Heart right ventricle (tissue), 16 donors: ENCODE measurements around the gene SRGAP3. TPM values are rescaled to one million over a fixed set of nuclear protein-coding genes. Genes with fewer than 3 reads are reported as not detected.

Experiments
- ATAC-seq, 8 donors: fragments of 200-7000 bp; cut with Tn5 transposase; one replicate each; pipeline ENCODE4 v1.9.1; 2020; ENCODE audit warnings: mild to moderate bottlenecking in 8 of 8, moderate library complexity in 8 of 8, moderate number of reproducible peaks in 1 of 8
- DNase-seq, 2 donors: peaks; one replicate each; pipeline ENCODE4 v3.0.0-alpha.2; 2020
- H3K27ac ChIP-seq, 10 donors: fragments of 200-600 bp; sonication (generic) in 2 of 10; one replicate each; pipeline versions ENCODE4 v1.5.0 to v1.8.0; 2020 to 2022; ENCODE audit warnings: mild to moderate bottlenecking in 3 of 10
- H3K27me3 ChIP-seq, 7 donors: fragments of 200-600 bp; one replicate each; pipeline ENCODE4 v1.8.0; 2021 to 2022; ENCODE audit warnings: mild to moderate bottlenecking in 2 of 7
- H3K36me3 ChIP-seq, 9 donors: fragments of 200-600 bp; sonication (generic) in 1 of 9; one replicate each; pipeline versions ENCODE4 v1.5.0 to v1.8.0; 2020 to 2022; ENCODE audit warnings: mild to moderate bottlenecking in 2 of 9
- H3K4me1 ChIP-seq, 9 donors: fragments of 200-600 bp; sonication (generic) in 1 of 9; one replicate each; pipeline versions ENCODE4 v1.5.0 to v1.8.0; 2020 to 2022; ENCODE audit warnings: mild to moderate bottlenecking in 4 of 9
- H3K4me3 ChIP-seq, 10 donors: fragments of 200-600 bp; sonication (generic) in 2 of 10; one replicate each; pipeline versions ENCODE4 v1.5.0 to v1.8.0; 2020 to 2022; ENCODE audit warnings: mild to moderate bottlenecking in 7 of 10, moderate library complexity in 2 of 10
- H3K9me3 ChIP-seq, 11 donors: fragments of 200-600 bp in 10 of 11; sonication (generic) in 2 of 11; one replicate each; pipeline versions ENCODE4 v1.5.0 to v1.8.0; 2013 to 2022; ENCODE audit warnings: mild to moderate bottlenecking in 2 of 11, control low read depth in 1 of 11, moderate library complexity in 1 of 11
- CTCF ChIP-seq, 9 donors: fragments of 200-600 bp; sonication (generic) in 2 of 9; IDR thresholded peaks; one replicate each; pipeline versions ENCODE4 v1.5.0 to v1.8.0; 2021 to 2022; ENCODE audit warnings: antibody characterized with exemption in 9 of 9, mild to moderate bottlenecking in 5 of 9, moderate library complexity in 1 of 9
- WGBS, 2 donors: extraction: QIAGEN DNeasy Blood & Tissue Kit; methylation state at CpG; one replicate each; pipeline ENCODE4 v1.1.7; 2013; ENCODE audit warnings: inconsistent platforms in 1 of 2; 5-methylcytosine and 5-hydroxymethylcytosine counted together
- intact Hi-C, 10 donors: fragments of 100-400 bp; cut with DNase I; formaldehyde crosslinking; loops; one replicate each; pipeline versions ENCODE4 v1.11.1 to v1.14.2; 2022
- polyA plus RNA-seq, 2 donors: library from polyadenylated mRNA; stranded (reverse); fragments of 200-250 nt; gene quantifications; one replicate each; pipeline ENCODE4 v1.2.3, GENCODE V29; 2013
- total RNA-seq, 10 donors: library from RNA; stranded (reverse); fragmentation: NEBNext Ultra II Directional in 3 of 10; extraction: Animal tissue kit (Norgen Biotek cat#: 25700) in 3 of 10; gene quantifications; one replicate each; pipeline versions ENCODE4 v1.2.1 to v1.2.4, GENCODE V29; 2021 to 2023
- donor health status: Arrhythmogenic right ventricular cardiomyopathy.
- donor health status: ischemic (EF 13 %, LVEDD 7.1; RV severe dilation, severe dysfunction).
- donor health status: healthy with polysubstance abuse.
- donor health status: DM: no; HTN: yes; CAD: no.
- donor health status: DM: no; HTN: no; CAD: no.
- donor health status: ischemic (EF 25% LVEDD 6.9; RV normal size, moderate dysfunction).
- donor health status: ischemic (EF 25% LVEDD 5.7; RV mildly dilated, moderate dysfunction).
- donor health status: healthy.
- donor health status: DM: yes; HTN: yes; CAD: no.
- donor health status: Ischemic cardiomyopathy.
- donor health status: ischemic (EF 35%, LVEDD 5.7; RV mildly dilated, moderate dysfunction).
- donor health status: nonischemic (EF 11% LVEDD 7.7; RV severe dilation, severe dysfunction).
- donor health status: DM: yes; HTN: yes; CAD: no.
- donor health status: PGD.
- donor health status: ischemic (EF 29% LVEDD 5.4; RV normal size, mild dysfunction).
- donor health status: nonischemic (EF 23%, LVEDD 6.1; RV moderate dilation, normal function).

SRGAP3 gene
- total and polyA plus RNA-seq, 12 donors = 0.67 to 16.1 (median 10.6) TPM

GRCh38 chr3:9216736-9217135 is 32.7 kb downstream of the SRGAP3 start:
- Histone ChIP-seq H3K27me3 (no peaks in the 10 kb centered on the region), H3K4me1 (no peaks in the 10 kb centered on the region), H3K27ac (no peak overlapping the region), H3K9me3 (no peaks in the 10 kb centered on the region), H3K4me3 (no peak overlapping the region), H3K36me3 (no peaks in the 10 kb centered on the region)
- no peak for ATAC-seq
- no peak for DNase-seq
- TF ChIP-seq CTCF (IDR thresholded peaks at IDR 0.05) = no peak
- intact Hi-C loops = no loop called here
- WGBS, 2 donors = 90 to 91% methylated on average over 14 of the region's 14 CpGs

- H3K27ac ChIP-seq = no peak overlapping the region
- 58 to 71% methylated on average over 2 of the region's 2 CpGs for WGBS, 2 donors
- no peaks in the 10 kb centered on the region for H3K36me3 ChIP-seq
- DNase-seq = no peak
- no peaks in the 10 kb centered on the region for H3K9me3 ChIP-seq
- intact Hi-C loops = no loop called here
- TF ChIP-seq CTCF (IDR thresholded peaks at IDR 0.05) = no peak
- H3K4me3 ChIP-seq = no peak overlapping the region
- no peaks in the 10 kb centered on the region for H3K27me3 ChIP-seq
- H3K4me1 ChIP-seq = peaks cover 0 to 3% (median 0%) of the 10 kb centered on the region in 9 donors
- no peak for ATAC-seq
Measured at GRCh38 chr3:9214599-9214998, 34.8 kb downstream of the SRGAP3 start.

DNA sequence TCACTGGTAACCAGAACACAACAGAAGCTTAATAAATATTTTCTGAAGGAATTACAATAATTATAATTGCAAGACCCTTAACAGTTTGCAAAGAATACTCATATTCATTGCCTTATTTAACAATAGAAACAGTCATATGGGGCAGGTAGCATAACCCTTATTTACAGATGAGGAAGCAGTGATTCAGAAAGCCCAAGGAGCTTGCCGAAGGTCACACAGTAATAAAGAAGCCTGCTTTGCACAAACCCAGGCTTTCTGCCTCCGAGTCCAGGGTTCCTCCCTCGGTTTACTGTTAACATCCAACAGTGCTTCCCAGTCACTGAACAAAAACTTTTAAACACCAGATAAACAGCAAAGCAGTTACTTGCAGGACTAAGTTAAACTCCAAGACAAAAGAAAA is 35.3 kb downstream of the SRGAP3 start:
- TF ChIP-seq CTCF (IDR thresholded peaks at IDR 0.05) = no peak
- DNase-seq (no peak), ATAC-seq (no peak)
- Histone ChIP-seq H3K27ac (no peak overlapping the region), H3K27me3 (no peaks in the 10 kb centered on the region), H3K9me3 (no peaks in the 10 kb centered on the region), H3K4me3 (no peak overlapping the region), H3K4me1 (peaks cover 0 to 3% (median 0%) of the 10 kb centered on the region in 9 donors), H3K36me3 (no peaks in the 10 kb centered on the region)
- 78 to 87% methylated on average over 3 of the region's 3 CpGs for WGBS, 2 donors
- intact Hi-C loops = no loop called here

GRCh38 chr3:9213019-9213634 is 36.3 kb downstream of the SRGAP3 start:
- Histone ChIP-seq H3K27ac (no peak overlapping the region), H3K27me3 (no peaks in the 10 kb centered on the region), H3K9me3 (no peaks in the 10 kb centered on the region), H3K4me1 (peaks cover 0 to 3% (median 0%) of the 10 kb centered on the region in 9 donors), H3K4me3 (no peak overlapping the region), H3K36me3 (no peaks in the 10 kb centered on the region)
- DNase-seq = no peak
- intact Hi-C loops = no loop called here
- no peak for ATAC-seq
- no peak for TF ChIP-seq CTCF (IDR thresholded peaks at IDR 0.05)
- 76 to 84% methylated on average over 5 of the region's 5 CpGs for WGBS, 2 donors
